Kidney capillary endothelial cell (primary cell): ENCODE results near the gene OPRM1.
"Not testable (repeated sequence)": the region's sequence is repeated elsewhere in the genome, so short reads cannot be mapped to it uniquely, and the experiment has no call there.

ENCODE experiments used
- DNase-seq: peaks from one replicate; pipeline ENCODE4 v3.0.0-alpha.2; 2018; ENCODE audit warnings: low spot score

The OPRM1 gene

GRCh38 chr6:154239392-154239791 lies 200.4 kb downstream of the OPRM1 start:
- DNase-seq, result no peak

- DNase-seq, result not testable (repeated sequence)
These were observed 202.0 kb downstream of the OPRM1 start for GRCh38 chr6:154241061-154241460.

- DNase-seq, result no peak
These were observed 202.5 kb downstream of the OPRM1 start for GRCh38 chr6:154241581-154241980.

- no peak for DNase-seq
These were observed 203.7 kb downstream of the OPRM1 start for GRCh38 chr6:154242617-154243357.

GRCh38 chr6:154243793-154244750 lies 205.0 kb downstream of the OPRM1 start:
- no peak for DNase-seq

GRCh38 chr6:154245506-154245905 lies 206.5 kb downstream of the OPRM1 start:
- no peak for DNase-seq

- no peak for DNase-seq
These were observed 207.7 kb downstream of the OPRM1 start for GRCh38 chr6:154246723-154247118.

- no peak for DNase-seq
These were observed 208.2 kb downstream of the OPRM1 start for GRCh38 chr6:154247119-154247861.

- no peak for DNase-seq
These were observed 210.7 kb downstream of the OPRM1 start for GRCh38 chr6:154249499-154250298.

GRCh38 chr6:154251116-154251515 lies 212.1 kb downstream of the OPRM1 start:
- no peak for DNase-seq

- no peak for DNase-seq
These were observed 213.6 kb downstream of the OPRM1 start for GRCh38 chr6:154252678-154253077.

- DNase-seq, result peak; percentile 76
These were observed 218.0 kb downstream of the OPRM1 start for GRCh38 chr6:154257067-154257466.

- no peak for DNase-seq
These were observed 219.2 kb downstream of the OPRM1 start for GRCh38 chr6:154258064-154258757.

GRCh38 chr6:154261688-154262397 lies 222.8 kb downstream of the OPRM1 start:
- DNase-seq, result no peak

GRCh38 chr6:154266560-154267099 lies 227.6 kb downstream of the OPRM1 start:
- DNase-seq, result no peak

GRCh38 chr6:154267508-154268106 lies 228.6 kb downstream of the OPRM1 start:
- no peak for DNase-seq

GRCh38 chr6:154268486-154268885 lies 229.4 kb downstream of the OPRM1 start:
- no peak for DNase-seq

GRCh38 chr6:154274168-154274567 lies 235.1 kb downstream of the OPRM1 start:
- no peak for DNase-seq

- DNase-seq, result peak; percentile 40
These were observed 238.0 kb downstream of the OPRM1 start for GRCh38 chr6:154276810-154277628.
